GM21390 (cell line): ENCODE results near the gene WFDC2.
"Not testable (repeated sequence)": the region's sequence is repeated elsewhere in the genome, so short reads cannot be mapped to it uniquely, and the experiment has no call there.

Experiments
- ATAC-seq: cut with Tn5 transposase; IDR thresholded peaks from one replicate; pipeline ENCODE4 v1.9.1; 2021; ENCODE audit not compliant: unreplicated experiment

Gene WFDC2

GRCh38 chr20:45450097-45450818, 19.3 kb upstream of the WFDC2 start:
- ATAC-seq, result no peak

DNA sequence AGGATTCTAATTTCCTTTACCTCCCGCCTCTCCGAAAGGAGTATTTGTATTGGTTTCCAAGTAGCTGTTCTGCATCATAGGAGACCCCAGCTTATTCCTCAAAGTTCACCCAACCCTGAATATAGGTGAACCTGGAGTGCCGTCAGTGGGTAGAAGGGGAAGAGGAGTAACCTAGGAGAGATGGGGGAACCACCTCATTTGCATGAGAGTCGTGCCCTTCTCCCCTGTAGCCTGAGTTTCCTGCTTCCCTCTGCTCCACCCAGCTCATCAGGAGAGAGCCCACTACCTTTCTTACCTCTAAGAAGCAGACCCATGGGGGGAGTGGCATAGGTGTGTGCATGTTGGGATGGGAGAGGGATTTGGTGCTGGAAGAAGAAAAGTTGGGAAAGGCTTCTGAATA, 17.3 kb upstream of the WFDC2 start:
- no peak for ATAC-seq

GRCh38 chr20:45452772-45453691, 16.5 kb upstream of the WFDC2 start:
- ATAC-seq, result no peak

- ATAC-seq, result no peak
Measured at GRCh38 chr20:45456632-45457031, 12.9 kb upstream of the WFDC2 start.

GRCh38 chr20:45459606-45460005, 9.9 kb upstream of the WFDC2 start:
- ATAC-seq, result no peak

DNA sequence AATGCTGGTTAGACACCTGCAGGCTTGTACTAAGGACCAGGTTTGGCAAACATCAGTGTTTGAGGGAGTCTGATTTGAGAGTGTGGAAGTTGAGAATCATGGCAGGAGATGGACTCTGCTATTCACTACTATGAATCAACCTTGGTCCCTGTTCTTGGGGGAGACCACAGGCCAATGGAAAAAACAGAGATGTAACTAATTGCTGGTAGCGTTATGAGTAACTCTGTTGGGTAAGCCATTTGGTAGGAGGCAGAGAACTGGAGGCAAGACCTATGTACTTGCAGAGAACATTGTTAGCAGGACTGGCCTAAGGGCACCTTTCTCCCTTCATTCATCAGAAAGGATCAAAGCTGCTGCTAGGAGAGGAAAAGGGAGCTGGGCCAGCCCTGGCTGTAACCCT, 8.3 kb upstream of the WFDC2 start:
- no peak for ATAC-seq

DNA sequence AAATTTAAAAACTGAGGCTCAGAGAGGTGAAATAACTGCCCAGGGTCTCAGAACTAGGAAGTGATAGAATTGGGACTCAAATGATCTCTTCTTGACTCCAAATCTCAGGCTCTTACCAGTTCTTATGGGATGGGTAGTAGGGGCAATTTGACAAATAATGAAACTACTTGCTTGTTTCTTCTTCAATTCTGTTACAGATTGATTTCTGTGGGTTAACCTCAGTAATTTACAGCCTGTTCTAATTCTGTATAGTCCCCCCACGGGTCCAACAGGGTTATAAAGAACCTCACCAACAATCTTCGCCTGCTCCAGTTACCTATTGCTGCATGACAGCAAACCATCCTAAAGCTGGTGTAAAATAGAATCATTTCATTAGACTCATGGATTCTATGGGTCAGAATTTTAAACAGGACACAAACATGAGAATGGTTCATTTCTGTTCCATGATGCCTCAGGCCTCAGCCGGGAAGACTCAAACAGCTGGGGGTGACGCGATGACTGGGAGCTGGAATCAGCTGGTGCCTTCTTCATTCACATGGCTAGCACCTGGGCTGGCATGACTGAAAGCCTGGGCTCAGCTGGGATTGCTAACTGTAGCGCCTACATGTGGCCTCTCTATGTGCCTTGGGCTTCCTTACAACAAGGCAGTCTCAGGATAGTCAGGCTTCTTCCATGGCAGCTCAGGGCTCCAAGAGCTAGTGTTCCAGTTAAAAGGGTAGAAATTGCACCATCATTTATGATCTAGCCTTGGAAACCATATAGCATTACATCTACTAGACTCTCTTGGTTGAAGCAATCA, 6.6 kb upstream of the WFDC2 start:
- ATAC-seq, result no peak

GRCh38 chr20:45463709-45464108, 5.8 kb upstream of the WFDC2 start:
- ATAC-seq, result no peak

GRCh38 chr20:45465491-45466266, 3.9 kb upstream of the WFDC2 start:
- no peak for ATAC-seq

DNA sequence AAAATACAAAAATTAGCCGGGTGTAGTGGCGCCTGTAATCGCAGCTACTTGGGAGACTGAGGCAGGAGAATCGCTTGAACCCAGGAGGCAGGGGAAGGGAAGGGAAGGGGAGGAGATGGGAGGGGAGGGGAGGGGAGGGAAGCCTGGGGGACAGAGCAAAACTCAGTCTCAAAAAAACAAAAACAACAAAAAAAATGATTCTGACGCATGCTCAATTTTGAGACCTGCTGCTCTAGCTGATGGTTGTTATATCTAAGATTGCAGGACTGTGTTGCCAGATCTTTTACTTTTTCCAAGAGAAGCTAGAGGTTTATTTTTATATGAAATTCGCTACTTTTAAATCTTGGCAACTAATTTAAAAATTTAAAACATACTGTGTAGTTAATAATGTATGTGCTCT, 2.4 kb upstream of the WFDC2 start:
- no peak for ATAC-seq

DNA sequence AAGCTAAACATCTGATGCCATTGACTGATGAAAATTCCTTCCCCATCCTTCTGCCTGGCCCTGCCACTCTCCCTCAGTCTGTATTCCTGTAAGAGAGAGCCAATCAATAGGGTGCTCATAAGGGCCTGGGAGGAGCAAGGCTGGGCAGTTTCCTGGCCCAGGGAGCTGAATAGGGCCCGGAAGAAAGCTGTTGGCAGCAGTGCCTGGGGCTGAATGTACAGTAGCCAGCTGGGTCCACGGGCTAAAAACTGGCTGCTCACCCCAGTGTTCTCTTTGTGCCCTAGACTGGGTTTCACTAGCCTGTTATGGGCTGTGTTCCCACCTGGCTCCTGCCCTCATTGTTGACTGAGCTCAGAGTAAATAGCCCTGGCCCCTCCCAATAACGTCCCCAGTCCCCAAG, 1.7 kb upstream of the WFDC2 start:
- no peak for ATAC-seq

DNA sequence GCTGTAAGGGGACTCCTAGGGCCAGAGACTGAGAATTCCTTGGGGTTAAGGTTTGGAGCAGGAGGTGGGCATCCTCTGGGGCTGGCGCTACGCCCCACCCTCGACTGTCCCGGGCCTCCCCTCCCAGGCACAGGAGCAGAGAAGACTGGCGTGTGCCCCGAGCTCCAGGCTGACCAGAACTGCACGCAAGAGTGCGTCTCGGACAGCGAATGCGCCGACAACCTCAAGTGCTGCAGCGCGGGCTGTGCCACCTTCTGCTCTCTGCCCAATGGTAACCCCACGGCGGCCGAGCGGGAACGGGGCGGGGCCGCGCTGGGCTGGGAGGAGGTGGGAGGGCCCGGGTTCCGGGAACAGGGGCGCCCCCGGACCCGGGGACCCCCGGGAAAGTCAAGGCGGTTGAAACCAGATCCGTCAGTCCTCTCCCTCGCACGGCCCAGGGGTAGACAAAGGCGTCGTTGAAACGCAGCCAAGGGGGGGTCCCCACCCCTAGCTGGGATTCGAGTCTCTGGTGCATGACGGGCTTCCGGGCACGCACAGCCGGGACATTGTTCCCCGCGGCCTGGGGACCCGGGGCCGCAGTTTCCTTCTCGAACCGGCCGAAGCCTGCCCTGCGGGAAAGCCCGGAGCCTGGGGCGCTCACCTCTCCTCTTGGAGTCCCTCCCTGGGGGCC, 844 bp downstream of the WFDC2 start:
- ATAC-seq, result peak; percentile 53

DNA sequence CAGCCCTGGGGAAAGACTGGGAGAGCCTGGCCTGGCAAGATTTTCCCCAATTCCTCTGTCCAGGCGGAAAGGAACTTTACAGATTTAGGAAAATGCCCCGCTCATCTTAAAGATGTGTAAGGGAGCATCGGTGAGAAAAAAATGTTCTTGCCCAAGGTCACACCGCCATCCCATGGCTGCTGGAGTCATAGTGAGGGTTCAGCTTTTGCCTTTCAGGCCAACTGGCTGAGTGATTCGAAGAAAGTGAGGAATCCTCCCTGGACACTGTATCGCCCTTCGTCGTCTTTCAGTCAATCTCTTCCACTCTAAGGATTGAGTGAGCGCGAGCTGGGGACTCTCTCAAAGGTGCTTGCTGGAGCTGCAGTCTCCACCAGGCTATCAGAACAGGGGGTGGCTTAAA, 1.4 kb downstream of the WFDC2 start:
- no peak for ATAC-seq

- not testable (repeated sequence) for ATAC-seq
Measured at GRCh38 chr20:45472286-45472685, 2.7 kb downstream of the WFDC2 start.

DNA sequence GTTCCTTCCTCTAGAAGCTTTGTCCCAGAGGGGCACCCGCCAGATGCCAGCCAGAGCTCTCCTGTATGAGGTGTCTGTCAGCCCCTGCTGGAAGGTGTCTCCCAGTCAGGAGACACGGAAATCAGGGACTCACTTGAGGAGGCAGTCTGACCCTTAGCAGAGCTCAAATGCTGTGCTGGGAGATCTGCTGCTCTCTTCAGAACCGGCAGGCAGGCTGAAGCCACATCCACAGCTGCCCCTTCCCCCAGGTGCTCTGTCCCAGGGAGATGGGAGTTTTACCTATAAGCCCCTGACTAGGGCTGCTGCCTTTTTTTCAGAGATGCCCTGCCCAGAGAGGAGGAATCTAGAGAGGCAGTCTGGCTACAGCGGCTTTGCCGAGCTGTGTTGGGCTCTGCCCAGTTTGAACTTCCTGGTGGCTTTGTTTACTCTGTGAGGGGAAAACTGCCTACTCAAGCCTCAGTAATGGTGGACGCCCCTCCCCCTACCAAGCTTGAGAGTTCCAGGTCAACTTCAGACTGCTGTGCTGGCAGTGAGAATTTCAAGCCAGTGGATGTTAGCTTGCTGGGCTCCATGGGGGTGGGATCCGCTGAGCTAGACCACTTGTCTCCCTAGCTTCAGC, 8.1 kb downstream of the WFDC2 start:
- not testable (repeated sequence) for ATAC-seq

DNA sequence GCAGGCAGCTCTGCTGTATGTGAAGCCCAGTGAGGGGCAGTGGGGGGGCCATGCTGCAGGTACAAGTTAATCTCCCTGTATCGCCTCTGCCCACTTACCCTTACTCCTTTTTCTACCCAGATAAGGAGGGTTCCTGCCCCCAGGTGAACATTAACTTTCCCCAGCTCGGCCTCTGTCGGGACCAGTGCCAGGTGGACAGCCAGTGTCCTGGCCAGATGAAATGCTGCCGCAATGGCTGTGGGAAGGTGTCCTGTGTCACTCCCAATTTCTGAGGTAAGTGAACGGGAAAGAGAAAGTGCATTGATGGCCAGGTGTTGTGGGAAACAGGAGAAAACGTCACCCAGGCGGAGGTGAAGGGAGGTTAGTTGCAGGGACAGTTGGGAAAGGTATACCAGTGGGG, 10.3 kb downstream of the WFDC2 start:
- no peak for ATAC-seq

DNA sequence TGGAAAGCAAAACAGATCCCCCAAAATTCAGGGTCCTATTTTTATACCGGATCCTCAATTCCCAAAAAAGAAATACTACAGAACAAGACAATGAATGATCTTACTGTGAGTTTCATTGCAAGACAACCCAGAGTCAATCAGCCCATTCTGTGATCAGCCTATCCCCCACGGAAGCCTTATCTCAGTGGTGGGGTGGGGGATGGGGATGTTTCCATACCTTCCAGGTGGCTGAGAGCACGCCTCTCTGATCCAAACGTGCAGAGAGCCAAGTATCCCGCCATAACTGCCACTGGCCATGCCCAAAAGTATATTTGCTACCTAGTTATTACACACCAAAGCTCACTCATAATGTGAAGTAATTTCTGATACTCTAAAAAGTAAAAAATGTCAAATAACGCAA, 15.1 kb downstream of the WFDC2 start:
- ATAC-seq, result no peak

DNA sequence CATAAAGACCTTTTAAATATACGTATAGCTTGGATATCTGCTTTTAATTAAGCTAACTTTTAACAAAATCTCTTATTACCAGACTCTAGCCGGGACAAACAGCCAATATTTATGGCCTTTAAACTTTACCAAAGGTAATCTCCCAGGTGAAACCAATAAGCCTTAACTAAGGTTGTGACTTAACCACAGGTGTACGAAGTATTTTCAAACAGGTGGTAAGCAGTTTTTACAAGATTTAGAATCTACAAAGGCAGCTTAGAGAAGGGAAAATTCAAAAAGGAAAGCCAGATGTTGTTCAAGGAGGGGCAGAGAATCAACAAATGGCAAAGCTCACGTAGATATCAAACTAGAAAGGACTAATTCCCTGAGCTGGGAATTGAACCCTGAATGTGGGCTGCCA, 15.8 kb downstream of the WFDC2 start:
- no peak for ATAC-seq

DNA sequence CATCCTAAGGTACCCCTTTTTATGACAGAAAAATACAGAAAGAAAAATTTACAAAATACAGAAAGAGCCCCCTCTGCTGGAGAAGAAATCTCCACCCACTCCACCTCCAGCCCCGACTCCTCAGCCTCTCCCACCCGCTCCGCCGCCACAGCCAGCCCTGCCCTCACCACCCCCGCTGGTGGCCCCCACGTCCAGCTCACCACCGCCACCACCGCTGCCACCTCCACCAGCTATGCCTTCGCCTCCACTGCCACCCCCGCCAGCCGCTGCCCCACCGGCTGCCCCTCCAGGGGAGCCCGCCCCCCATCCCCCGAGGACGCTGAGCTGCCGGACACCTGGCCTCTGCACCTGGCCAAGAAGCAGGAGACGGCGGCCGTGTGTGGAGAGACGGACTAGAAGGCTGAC, 17.7 kb downstream of the WFDC2 start:
- no peak for ATAC-seq

DNA sequence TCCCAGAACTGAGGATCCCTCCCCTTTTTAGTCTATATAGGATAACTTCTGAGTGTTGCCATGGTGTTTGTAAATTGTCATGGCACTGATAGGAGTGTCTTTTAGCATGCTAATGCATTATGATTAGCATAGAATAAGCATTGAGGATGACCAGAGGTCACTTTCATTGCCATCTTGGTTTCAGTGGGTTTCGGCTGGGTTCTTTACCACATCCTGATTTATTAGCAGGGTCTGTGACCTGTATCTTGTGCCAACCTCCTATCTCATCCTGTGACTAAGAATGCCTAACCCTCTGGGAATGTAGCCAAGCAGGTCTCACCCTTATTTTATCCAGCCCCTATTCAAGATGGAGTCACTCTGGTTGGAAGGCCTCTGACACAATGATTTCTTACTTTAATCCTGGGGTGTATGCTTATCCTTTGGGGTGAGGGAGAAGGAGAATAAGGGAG, 19.6 kb downstream of the WFDC2 start:
- no peak for ATAC-seq
